HepG2 (cell line): ENCODE results near the gene NOTUM. TPM values are rescaled to one million over a fixed set of nuclear protein-coding genes. Genes with fewer than 3 reads are reported as not detected.

Experiments
- CEBPG ChIP-seq: IDR thresholded peaks from 2 replicates; pipeline ENCODE4 v1.6.1; 2016
- HCFC1 ChIP-seq: fragments of 150-350 bp; IDR thresholded peaks from 2 replicates; pipeline ENCODE4 v1.6.1; 2014; ENCODE audit warnings: low read depth, low read length
- HNRNPH1 ChIP-seq: fragments of 200-400 bp; formaldehyde crosslinking; optimal IDR thresholded peaks from 2 replicates; pipeline ENCODE3; 2017; ENCODE audit warnings: mild to moderate bottlenecking, low read depth, low read length
- HOXA9 ChIP-seq: sonication (generic); formaldehyde crosslinking; IDR thresholded peaks from 2 replicates; pipeline ENCODE4 v1.8.1; 2022; ENCODE audit warnings: missing genetic modification reagents, mild to moderate bottlenecking, moderate library complexity, borderline replicate concordance
- IKZF1 ChIP-seq: fragments of 450-650 bp; IDR thresholded peaks from 2 replicates; pipeline ENCODE4 v1.7.1; 2016
- KDM5B ChIP-seq: sonication (generic); formaldehyde crosslinking; IDR thresholded peaks from 2 replicates; pipeline ENCODE4 v1.4.0; 2020; ENCODE audit warnings: missing genetic modification reagents, mild to moderate bottlenecking, borderline replicate concordance
- NFE2L1 ChIP-seq: sonication (generic); formaldehyde crosslinking; IDR thresholded peaks from 2 replicates; pipeline ENCODE4 v1.4.0; 2020; ENCODE audit warnings: missing genetic modification reagents, mild to moderate bottlenecking, borderline replicate concordance
- SETDB1 ChIP-seq: sonication (generic); formaldehyde crosslinking; IDR thresholded peaks from 2 replicates; pipeline ENCODE4 v1.5.1; 2020; ENCODE audit warnings: missing genetic modification reagents, mild to moderate bottlenecking, borderline replicate concordance
- ZFP36L1 ChIP-seq: sonication (generic); formaldehyde crosslinking; IDR thresholded peaks from 2 replicates; pipeline ENCODE4 v1.8.0; 2022; ENCODE audit warnings: mild to moderate bottlenecking, missing genetic modification reagents, moderate library complexity
- ZMYM3 ChIP-seq: sonication (generic); formaldehyde crosslinking; IDR thresholded peaks from 2 replicates; pipeline ENCODE4 v1.5.1; 2020; ENCODE audit warnings: mild to moderate bottlenecking, missing genetic modification reagents
- ZNF501 ChIP-seq: sonication (generic); formaldehyde crosslinking; IDR thresholded peaks from 2 replicates; pipeline ENCODE4 v1.5.1; 2020; ENCODE audit warnings: mild to moderate bottlenecking, moderate library complexity, missing genetic modification reagents
- ZNF558 ChIP-seq: sonication (generic); formaldehyde crosslinking; IDR thresholded peaks from 2 replicates; pipeline ENCODE4 v1.9.0; 2022; ENCODE audit warnings: mild to moderate bottlenecking, missing genetic modification reagents, borderline replicate concordance
- ZNF589 ChIP-seq: sonication (generic); formaldehyde crosslinking; conservative IDR thresholded peaks from 2 replicates; pipeline ENCODE4 v1.8.0; 2022; ENCODE audit warnings: mild to moderate bottlenecking, moderate library complexity, missing genetic modification reagents
- ZNF616 ChIP-seq: sonication (generic); formaldehyde crosslinking; IDR thresholded peaks from 2 replicates; pipeline ENCODE4 v1.5.0; 2020; ENCODE audit warnings: low read depth, mild to moderate bottlenecking, missing genetic modification reagents
- ZNF83 ChIP-seq: sonication (generic); formaldehyde crosslinking; IDR thresholded peaks from 2 replicates; pipeline ENCODE4 v1.4.0; 2020; ENCODE audit warnings: missing genetic modification reagents, mild to moderate bottlenecking, borderline replicate concordance
- polyA plus RNA-seq, 8 experiments: library from polyadenylated mRNA; depleted of rRNA in 3 of 8; stranded (reverse) in 7 of 8; unstranded in 1 of 8; fragments of >200 nt; fragmentation: Illumina TruSeq in 4 of 8; extraction: Trizol in 4 of 8; gene quantifications; 2 replicates each; pipeline versions ENCODE4 v1.2.1 to v1.2.3, GENCODE V29; 2011 to 2016; ENCODE audit warnings: low read depth in 4 of 8, missing spikeins in 1 of 8, mixed read lengths in 1 of 8; ENCODE audit not compliant: insufficient read depth in 1 of 8
- total RNA-seq, 5 experiments: library from RNA; depleted of rRNA; stranded (reverse); fragments of >200 nt; fragmentation: Illumina TruSeq; extraction: Trizol; gene quantifications; 2 replicates each; pipeline ENCODE4 v1.2.3, GENCODE V29; 2016; ENCODE audit warnings: low read depth in 1 of 5
- TF ChIP-seq, protein P1 (sequence below): sonication (generic); formaldehyde crosslinking; IDR thresholded peaks from 2 replicates; pipeline ENCODE4 v1.4.0; 2020; ENCODE audit warnings: missing genetic modification reagents, mild to moderate bottlenecking, borderline replicate concordance
- TF ChIP-seq, protein P2 (sequence below): sonication (generic); formaldehyde crosslinking; IDR thresholded peaks from 2 replicates; pipeline ENCODE4 v1.8.0; 2022; ENCODE audit warnings: missing genetic modification reagents, low read depth, mild to moderate bottlenecking, borderline replicate concordance
- TF ChIP-seq, protein P3 (sequence below): sonication (generic); formaldehyde crosslinking; IDR thresholded peaks from 2 replicates; pipeline ENCODE4 v1.4.0; 2020; ENCODE audit warnings: missing genetic modification reagents
- TF ChIP-seq, protein P4 (sequence below): sonication (generic); formaldehyde crosslinking; conservative IDR thresholded peaks from 2 replicates; pipeline ENCODE4 v1.8.0; 2022; ENCODE audit warnings: missing genetic modification reagents
- TF ChIP-seq, protein P5 (sequence below): sonication (generic); formaldehyde crosslinking; IDR thresholded peaks from 2 replicates; pipeline ENCODE4 v1.5.1; 2020; ENCODE audit warnings: mild to moderate bottlenecking, missing genetic modification reagents, moderate library complexity

The NOTUM gene
- total and polyA plus RNA-seq, 2 of the 13 experiments (the other 11 are each of a cell fraction or from before 2014, with no cell fraction given), result 150 to 160 TPM

DNA sequence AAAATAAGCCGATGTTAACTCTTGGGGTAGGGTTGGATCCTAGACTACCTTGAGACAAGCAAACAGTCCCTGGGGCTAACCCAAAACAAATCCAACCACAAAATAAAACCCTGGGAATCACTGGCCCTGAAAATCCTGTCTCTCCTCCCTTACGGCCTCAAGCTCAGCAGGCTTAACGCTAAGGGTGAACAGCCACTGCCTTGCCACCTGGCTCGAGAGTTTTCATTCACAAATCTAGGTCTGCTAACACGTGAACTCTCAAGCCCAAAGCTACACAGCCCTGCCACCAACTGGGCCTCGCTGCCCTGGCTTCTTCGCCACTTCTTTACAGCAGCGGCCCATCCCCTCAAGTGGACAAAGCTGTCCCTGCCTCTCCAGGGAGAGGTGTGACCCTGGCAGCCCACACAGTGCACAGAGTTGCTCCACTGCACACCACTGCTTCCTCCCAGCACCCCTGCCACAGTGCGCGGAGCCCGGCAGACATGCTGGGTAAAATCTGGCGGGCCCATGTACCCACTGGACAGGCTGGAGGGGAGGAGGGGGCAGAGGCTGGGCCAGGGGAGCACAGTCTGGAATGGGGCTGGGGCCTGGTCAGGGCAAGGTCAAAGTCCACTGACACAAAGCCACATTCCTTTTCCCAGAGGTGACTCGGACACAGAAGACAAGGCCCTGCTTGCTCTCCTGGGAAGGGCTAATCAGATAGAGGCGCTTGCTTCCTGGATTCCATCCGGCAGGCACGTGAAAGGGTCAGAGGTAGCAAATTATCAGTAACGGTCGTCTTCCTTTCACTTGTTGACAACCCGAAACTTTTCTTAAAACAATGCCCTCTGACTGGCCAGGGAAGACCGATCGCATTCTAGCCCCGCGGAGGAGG is 50.8 kb downstream of the NOTUM start (continued):
- TF ChIP-seq, protein P1, sequence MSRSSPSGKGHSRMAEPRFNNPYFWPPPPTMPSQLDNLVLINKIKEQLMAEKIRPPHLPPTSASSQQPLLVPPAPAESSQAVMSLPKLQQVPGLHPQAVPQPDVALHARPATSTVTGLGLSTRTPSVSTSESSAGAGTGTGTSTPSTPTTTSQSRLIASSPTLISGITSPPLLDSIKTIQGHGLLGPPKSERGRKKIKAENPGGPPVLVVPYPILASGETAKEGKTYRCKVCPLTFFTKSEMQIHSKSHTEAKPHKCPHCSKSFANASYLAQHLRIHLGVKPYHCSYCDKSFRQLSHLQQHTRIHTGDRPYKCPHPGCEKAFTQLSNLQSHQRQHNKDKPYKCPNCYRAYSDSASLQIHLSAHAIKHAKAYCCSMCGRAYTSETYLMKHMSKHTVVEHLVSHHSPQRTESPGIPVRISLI (CRISPR knock-in tag), result no peak
- TF ChIP-seq, protein P2, sequence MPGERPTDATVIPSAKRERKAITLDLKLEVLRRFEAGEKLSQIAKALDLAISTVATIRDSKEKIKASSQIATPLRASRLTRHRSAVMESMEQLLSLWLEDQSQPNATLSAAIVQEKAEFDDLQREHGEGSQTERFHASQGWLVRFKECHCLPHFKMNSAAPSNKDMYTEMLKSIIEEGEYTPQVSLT (CRISPR knock-in tag), result no peak
- TF ChIP-seq ZMYM3 (peak; percentile 13; the same call in 1 of the 2 replicates), KDM5B (CRISPR knock-in tag) (peak; percentile 57), ZNF501 (CRISPR knock-in tag) (peak; percentile 88), HOXA9 (CRISPR knock-in tag) (peak; percentile 52; the same call in 1 of the 2 replicates), ZNF616 (CRISPR knock-in tag) (peak; percentile 34; the same call in 1 of the 2 replicates), ZNF558 (no peak), SETDB1 (CRISPR knock-in tag) (no peak), CEBPG (CRISPR knock-in tag) (no peak), ZFP36L1 (CRISPR knock-in tag) (no peak; the same call in 1 of the 2 replicates), IKZF1 (no peak), ZNF83 (no peak; the same call in 1 of the 2 replicates), HNRNPH1 (no peak), HCFC1 (no peak), ZNF589 (CRISPR knock-in tag) (peak; percentile 94), NFE2L1 (peak; percentile 60; the same call in 1 of the 2 replicates)
- TF ChIP-seq, protein P3, sequence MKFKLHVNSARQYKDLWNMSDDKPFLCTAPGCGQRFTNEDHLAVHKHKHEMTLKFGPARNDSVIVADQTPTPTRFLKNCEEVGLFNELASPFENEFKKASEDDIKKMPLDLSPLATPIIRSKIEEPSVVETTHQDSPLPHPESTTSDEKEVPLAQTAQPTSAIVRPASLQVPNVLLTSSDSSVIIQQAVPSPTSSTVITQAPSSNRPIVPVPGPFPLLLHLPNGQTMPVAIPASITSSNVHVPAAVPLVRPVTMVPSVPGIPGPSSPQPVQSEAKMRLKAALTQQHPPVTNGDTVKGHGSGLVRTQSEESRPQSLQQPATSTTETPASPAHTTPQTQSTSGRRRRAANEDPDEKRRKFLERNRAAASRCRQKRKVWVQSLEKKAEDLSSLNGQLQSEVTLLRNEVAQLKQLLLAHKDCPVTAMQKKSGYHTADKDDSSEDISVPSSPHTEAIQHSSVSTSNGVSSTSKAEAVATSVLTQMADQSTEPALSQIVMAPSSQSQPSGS (CRISPR knock-in tag), result peak; percentile 44; the same call in 1 of the 2 replicates
- TF ChIP-seq, protein P4, sequence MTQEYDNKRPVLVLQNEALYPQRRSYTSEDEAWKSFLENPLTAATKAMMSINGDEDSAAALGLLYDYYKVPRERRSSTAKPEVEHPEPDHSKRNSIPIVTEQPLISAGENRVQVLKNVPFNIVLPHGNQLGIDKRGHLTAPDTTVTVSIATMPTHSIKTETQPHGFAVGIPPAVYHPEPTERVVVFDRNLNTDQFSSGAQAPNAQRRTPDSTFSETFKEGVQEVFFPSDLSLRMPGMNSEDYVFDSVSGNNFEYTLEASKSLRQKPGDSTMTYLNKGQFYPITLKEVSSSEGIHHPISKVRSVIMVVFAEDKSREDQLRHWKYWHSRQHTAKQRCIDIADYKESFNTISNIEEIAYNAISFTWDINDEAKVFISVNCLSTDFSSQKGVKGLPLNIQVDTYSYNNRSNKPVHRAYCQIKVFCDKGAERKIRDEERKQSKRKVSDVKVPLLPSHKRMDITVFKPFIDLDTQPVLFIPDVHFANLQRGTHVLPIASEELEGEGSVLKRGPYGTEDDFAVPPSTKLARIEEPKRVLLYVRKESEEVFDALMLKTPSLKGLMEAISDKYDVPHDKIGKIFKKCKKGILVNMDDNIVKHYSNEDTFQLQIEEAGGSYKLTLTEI (CRISPR knock-in tag), result no peak
- TF ChIP-seq, protein P5, sequence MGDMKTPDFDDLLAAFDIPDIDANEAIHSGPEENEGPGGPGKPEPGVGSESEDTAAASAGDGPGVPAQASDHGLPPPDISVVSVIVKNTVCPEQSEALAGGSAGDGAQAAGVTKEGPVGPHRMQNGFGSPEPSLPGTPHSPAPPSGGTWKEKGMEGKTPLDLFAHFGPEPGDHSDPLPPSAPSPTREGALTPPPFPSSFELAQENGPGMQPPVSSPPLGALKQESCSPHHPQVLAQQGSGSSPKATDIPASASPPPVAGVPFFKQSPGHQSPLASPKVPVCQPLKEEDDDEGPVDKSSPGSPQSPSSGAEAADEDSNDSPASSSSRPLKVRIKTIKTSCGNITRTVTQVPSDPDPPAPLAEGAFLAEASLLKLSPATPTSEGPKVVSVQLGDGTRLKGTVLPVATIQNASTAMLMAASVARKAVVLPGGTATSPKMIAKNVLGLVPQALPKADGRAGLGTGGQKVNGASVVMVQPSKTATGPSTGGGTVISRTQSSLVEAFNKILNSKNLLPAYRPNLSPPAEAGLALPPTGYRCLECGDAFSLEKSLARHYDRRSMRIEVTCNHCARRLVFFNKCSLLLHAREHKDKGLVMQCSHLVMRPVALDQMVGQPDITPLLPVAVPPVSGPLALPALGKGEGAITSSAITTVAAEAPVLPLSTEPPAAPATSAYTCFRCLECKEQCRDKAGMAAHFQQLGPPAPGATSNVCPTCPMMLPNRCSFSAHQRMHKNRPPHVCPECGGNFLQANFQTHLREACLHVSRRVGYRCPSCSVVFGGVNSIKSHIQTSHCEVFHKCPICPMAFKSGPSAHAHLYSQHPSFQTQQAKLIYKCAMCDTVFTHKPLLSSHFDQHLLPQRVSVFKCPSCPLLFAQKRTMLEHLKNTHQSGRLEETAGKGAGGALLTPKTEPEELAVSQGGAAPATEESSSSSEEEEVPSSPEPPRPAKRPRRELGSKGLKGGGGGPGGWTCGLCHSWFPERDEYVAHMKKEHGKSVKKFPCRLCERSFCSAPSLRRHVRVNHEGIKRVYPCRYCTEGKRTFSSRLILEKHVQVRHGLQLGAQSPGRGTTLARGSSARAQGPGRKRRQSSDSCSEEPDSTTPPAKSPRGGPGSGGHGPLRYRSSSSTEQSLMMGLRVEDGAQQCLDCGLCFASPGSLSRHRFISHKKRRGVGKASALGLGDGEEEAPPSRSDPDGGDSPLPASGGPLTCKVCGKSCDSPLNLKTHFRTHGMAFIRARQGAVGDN (CRISPR knock-in tag), result peak; percentile 97
